ENCODE measurements around the gene DEFB129. TPM values are rescaled to one million over a fixed set of nuclear protein-coding genes. Genes with fewer than 3 reads are reported as not detected.
"Not testable (repeated sequence)": the region's sequence is repeated elsewhere in the genome, so short reads cannot be mapped to it uniquely, and the experiment has no call there.

Gene DEFB129
- total RNA-seq, 1 experiment from 2014 or later, result 1.1 TPM

DNA sequence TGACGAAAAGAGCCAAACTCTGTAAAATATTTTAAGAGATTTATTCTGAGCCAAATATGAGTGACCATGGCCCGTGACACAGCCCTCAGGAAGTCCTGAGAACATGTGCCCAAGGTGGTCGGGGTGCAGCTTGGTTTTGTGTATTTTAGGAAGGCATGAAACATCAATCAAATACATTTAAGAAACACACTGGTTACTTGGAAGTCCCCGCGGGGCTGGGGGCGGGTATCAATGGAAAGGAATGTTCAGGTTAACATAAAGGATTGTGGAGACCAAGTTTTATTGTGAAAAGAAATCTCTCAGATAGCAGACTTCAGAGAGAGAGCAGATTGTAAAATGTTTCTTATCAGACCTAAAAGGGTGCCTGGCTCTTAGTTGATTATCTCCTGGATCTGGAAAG is 26.4 kb downstream of the DEFB129 start:
- DNase-seq (ENCODE audit: low read depth), result not testable (repeated sequence)

DNA sequence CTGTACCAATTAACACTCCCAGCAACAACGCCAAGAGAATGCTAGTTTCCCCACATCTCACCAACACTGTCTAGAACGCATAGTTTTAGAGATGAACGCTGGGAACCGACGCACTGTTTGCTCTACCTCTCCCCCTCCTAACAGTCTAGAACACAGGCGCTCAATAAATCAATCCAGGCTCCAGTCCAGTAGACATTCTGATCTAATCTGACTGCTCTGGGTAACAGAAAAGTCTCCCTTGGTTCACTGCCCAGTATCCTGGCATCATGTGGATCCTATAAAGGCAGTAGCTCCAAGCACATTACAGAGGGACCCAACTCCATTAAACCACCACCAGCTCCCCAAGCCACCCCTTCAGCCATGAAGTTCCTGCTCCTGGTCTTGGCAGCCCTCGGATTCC is 30.4 kb downstream of the DEFB129 start, which contains the start of gene DEFB132:
DEFB132 (plus strand) TSS at position 306 of the 400 bp plus-strand sequence; CDS start at position 361, 55 bp downstream.
- DNase-seq (ENCODE audit: low read depth), result peak; percentile 21

DNA sequence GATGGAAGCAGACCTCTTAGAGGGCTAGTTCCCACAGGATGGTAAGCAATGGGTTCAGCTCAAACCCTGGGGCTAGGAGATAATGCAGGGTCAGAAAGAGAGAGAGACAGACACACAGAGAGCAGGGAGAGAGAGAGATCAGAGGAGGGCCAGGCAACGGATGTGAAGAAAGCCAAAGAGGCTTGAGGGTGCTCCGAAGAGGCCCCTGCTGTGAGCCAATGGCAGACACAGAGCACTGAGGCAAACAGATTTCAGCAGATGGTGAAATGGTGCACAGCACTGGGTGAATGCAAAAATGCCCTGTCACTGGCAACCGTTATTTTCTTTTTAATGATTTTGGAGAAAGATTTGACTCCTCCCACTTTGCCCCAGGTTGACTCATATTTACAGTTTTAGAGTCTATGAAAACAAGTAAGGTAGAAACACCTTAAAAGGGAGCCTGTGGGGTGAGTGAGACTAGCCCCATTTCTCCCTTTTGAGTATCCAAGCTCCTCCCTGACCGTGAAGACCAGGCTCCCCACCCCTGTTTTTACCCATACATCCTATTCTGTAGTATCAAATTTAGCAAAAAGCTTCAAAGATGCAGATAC is 31.3 kb downstream of the DEFB129 start:
- no peak for DNase-seq (ENCODE audit: low read depth)

DNA sequence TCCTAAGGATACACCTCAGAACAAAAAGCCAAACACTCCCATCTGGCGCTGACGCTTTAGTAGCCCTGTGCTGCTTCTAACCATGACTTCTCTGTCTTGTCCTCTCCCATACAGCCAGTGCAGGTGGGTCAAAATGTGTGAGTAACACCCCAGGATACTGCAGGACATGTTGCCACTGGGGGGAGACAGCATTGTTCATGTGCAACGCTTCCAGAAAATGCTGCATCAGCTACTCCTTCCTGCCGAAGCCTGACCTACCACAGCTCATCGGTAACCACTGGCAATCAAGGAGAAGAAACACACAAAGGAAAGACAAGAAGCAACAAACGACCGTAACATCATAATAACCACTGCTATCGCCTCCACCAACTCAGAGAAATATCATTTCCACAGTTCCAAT is 31.9 kb downstream of the DEFB129 start:
- peak; percentile 62 for DNase-seq (ENCODE audit: low read depth)

DNA sequence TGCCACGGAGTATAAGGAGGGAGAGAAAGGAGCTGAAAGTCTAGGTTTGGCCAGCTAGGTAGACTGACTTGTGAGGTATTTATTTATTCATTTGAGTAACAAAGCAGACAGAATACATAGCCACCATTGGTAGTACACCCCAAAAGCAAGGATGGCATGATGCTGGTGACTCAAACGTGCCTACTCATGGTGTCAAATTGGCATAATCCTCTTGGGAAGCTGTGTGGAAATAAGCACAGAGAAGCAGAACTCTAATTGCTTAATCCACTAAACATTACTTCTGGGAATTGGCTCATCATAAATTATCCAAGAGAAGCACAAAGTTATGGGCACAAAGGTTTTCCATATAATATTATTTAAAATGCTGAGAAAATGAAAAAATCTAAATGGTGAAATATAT is 32.9 kb downstream of the DEFB129 start:
- DNase-seq (ENCODE audit: low read depth), result no peak

DNA sequence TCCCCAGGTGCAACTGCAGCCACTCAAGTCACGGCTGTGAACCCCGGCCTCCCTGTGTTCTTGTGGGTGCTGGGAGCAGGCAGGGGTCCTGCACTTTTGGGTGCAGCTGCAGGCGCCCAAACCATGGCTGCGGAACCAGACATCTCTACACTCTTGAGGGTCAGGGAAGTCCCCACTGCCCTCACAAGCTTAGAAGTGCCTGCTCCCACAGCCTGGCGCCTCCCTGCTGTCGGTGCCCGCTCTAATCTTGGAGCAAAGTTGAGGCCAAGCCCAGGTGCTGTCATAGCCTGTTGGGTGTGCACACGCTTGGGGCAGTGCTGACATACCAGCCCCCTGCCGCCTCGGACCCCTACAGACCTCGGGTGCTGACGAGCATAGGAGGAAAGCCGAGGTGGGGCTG is 36.6 kb downstream of the DEFB129 start:
- no peak for DNase-seq (ENCODE audit: low read depth)

DNA sequence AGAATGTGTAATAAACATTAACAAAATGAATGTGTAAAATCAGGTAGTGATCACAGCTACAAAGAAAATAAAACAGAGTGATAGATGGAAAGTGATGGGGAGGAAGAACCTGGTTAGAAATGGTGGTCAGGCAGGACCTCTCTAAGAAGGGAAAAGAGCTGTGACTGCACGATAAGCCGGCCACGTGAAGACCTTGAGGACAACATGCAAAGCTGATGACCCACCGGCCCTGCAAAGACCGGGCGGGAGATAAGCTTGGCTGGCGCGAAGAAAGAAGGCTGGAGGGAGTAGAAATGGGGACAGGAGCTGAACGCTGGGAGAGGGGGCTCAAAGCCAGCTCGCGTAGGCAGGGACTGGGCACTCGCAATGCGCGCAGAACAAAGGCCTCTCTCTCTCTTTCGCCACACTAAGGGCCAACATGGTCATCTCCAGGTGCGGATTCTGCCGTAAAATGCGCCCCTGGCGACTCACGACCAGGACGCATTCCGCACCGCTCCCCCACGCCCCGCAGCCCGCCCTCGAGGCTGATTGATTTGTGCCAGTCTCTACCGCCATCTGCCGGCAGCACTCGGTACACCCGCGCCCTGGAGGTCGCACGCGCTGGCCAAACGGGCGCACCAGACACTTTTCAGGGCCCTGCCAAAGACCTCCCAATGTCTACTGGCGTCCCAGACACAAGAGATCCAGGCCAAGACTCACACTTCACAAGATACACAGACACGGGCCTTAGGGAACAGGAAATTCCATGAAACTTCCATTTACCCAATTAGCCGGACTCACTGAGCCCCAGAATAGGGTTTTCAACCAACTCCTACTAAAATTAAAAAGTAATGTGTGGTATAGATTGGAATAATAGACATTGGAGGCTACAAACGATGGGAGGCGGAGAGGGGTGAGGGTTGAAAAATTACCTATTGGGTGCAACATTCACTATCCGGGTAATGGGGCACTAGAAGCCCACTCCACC is 39.8 kb downstream of the DEFB129 start:
- peak; percentile 82 for DNase-seq (ENCODE audit: low read depth)

DNA sequence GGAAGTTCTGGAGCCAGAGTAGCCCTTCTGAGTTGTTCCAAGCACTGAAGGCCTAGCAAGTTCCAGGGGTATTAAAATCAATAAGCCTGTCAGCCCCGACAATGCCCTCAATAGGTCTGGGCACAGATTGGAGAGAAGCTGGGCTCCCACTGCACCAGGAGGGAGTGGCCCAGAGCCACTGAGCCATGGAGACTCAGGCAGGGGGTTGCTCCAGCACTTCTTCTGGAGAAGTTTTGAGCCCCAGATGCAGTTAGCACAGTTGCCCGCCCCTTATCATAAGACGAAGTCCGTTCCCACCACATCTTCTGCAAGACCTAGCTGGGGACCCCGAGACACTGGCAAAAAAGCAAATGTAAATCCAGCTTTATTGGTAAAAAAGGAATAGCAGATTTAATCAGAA is 43.5 kb downstream of the DEFB129 start:
- DNase-seq (ENCODE audit: low read depth), result no peak

DNA sequence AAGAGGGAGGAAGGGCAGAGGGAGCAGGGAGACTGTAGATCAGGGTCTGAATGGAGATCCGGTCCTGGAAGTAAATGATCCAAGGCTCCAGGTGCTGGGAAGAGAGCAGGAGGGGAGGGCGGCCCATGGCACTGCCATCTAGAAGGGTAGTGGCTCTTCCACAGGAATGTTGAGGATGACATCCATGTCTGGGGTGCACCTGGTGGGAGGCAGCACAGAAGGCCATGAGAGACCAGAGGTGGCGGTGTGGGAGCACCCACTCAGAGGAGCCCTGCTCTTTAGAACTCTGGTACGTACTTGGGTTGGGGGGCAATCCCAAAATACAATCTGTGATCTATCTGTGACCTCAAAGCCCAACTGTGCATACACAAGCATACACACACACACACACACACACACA is 44.0 kb downstream of the DEFB129 start:
- DNase-seq (ENCODE audit: low read depth), result no peak

DNA sequence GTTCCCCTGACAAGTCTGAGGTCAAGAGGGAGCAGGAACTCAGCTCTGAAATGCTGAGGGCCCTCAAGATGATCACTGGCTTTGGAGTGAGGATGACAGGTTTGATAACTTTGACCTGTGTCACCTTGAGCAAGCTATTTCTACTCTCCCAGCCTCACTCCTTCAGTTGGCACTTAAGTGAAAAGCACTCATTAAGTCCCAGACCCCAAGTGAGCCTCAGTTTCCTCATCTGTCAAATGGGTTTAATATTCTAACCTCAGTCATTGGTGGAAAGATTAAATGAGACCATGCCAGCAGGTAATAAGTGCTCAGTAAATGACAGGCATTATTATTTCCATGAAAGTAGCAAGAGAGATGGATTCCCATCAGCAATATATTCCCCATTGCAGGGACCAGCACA is 44.5 kb downstream of the DEFB129 start:
- DNase-seq (ENCODE audit: low read depth), result no peak

DNA sequence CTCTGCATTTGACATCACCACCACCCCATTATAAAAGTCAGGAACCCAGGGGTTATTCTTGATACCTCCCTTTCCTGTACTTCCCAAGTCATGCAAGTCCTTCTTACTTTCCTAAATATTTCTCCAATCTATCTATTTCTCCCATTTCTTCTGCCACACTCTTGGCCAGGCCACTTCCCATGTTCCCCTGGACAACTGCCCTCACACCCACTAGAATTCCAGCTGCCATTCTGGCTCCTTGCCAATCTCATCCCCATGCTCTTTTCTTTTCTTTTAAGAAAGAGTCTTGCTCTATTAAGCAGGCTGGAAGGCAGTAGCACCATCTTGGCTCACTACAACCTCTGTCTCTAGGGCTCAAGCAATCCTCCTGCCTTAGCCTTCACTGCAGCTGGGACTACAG is 45.7 kb downstream of the DEFB129 start:
- DNase-seq (ENCODE audit: low read depth), result no peak

DNA sequence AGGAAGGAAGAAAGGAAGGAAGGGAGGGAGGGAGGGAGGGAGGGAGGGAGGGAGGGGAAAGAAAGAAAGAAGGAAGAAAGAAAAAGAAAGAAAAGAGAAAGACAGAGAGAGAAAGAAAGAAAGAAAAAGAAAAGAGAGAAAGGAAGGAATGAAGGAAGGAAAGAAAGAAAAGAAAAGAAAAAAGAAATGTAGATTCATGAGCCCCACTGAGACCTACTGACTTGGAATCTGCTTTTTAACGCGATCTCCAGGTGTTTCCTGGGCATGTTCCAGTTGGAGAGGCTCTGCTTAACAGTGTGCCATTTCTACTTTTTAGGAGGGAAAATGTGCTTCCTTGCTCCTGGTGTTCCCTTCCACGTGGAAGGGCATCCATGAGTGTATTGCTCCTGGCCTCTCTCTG is 46.8 kb downstream of the DEFB129 start:
- DNase-seq (ENCODE audit: low read depth), result no peak

DNA sequence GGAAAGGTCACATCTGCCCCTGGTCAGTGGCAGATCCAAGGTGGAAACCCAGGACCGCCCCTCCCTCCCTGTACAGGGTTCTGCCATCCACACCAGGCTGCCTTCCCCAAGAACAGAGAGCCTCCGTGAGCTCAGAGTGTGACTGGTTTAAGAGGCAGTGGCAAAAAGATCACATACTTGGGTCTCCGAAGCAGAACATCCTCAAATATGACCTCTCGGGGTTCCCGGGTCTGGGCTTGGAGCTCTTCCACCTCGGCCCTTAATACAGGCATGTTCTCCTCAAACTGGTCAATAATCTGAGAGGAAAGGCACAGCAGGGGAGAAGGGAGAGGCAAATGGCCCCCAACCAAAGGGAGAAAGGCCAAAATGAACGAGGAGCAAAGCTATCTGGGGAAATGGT is 48.7 kb downstream of the DEFB129 start:
- no peak for DNase-seq (ENCODE audit: low read depth)

DNA sequence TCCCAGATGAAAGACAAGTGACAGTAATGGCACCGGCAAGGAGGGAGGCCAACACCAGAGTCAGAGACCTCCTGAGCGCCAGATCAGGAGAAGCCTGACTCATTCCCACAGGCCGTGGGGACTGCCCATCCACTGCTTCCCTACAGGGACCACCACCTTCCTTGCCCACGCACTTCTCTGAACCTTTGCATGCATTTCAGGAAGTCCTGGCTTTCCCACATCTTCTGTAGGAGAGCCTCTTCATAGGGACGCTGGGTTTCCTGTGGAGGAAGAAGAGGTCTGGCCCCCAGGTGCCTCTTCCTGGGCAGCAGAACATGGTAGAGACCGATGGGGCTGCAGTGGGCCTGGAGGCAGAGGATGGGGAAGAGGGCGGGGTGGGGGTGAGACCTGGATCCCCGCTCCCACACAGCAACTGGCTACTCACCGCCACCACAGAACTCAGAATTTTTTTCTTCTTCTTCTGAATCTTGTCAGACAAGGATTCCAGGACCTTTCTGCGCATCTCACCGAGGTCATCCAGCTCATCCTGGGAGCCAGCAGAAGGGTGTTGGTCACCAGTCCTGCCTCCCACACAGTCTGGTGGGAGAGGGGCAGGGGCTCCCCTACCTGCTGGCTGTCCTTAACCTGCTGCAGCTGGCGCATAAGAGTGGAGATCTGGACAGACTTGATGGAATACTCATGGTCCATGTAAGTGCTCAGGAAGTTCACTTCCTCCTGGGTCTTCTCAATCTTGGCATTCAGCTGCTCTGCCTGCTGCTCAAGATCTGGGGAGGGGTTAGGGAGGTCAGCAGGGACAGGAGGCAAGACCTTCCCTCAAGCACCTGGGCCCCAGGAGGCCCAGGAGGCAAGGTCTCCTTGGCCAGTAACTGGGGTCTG is 49.8 kb downstream of the DEFB129 start:
- no peak for DNase-seq (ENCODE audit: low read depth)

DNA sequence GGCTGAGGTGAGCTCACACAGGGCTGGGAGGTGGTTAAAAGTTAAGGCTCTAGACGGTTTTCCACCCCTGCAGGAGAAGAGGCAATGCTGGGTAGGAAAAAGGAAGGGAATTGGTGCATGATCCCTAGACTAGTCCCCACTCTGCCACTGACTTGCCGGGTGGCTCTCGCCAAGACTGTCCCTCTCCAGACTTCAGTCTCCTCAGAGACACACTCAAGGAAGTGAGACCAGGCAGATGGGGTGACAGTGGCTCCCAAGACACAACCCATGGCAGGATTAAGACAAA is 50.4 kb downstream of the DEFB129 start:
- no peak for DNase-seq (ENCODE audit: low read depth)

DNA sequence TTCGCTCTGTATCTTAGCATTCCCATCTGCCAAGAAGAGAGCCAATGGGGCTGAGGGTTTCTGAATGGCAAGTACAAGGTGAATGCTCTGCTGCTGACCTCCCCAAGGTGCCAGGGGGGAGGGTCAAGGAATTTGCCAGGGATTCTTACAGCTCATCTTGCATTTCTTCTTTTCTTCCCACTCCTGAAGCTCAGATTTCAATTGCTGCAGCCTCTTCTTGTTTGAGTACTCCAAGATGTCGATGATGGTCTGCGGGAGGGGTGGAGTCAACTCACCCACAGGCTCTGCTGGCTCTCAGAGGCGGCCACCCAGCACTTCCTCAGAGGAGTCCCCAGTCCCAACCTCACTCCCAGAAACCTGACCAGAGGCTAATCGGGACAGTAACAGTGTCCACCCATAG is 51.1 kb downstream of the DEFB129 start:
- DNase-seq (ENCODE audit: low read depth), result no peak

DNA sequence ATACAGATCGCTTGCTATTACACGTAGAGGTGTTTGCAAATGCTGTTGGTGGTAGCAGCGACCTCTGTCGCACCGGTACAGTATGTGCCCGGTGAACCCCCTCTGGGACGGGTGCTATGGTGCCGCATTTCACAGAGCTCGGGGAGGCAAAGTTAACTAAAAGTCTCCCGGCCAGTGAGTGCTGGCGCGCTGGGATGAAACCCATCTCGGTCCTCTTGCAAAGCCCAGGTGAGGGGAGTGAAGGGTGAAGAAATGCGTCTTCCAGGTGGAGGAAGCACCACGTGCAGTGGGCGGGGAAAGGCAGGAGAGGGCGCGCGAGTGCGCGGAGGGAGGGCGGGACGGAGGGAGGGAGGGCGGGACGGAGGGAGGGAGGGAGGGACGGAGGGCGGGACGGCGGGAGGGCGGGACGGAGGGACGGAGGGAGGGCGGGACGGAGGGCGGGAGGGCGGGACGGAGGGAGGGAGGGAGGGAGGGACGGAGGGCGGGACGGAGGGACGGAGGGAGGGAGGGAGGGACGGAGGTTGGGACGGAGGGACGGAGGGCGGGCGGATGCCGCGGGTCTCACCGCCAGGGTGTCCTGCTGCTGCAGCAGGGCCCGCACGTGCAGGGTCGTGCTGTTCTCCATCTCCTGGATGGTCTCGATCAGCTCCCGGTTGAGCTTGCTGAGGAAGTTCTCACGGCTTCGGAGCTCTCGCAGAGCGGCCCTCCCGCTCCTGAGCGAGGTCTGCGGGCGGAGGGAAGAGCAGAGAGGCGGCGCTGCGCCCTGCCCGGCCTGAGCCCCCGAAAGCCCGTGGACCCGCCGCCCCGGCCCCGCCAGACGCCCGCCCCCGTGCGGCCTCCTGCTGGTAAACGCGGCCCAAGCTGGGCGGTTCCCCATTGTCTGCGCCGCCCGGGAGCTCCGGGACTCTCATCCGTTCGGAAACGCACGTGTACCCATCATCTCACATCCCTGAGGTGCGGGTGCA is 51.8 kb downstream of the DEFB129 start:
- no peak for DNase-seq (ENCODE audit: low read depth)
